NCI-H2029 (cell line): ENCODE results near the gene NUDCD2.

Experiments used
- DNase-seq: peaks from one replicate; lab custom pipeline; 2025; lab: John Stamatoyannopoulos, UW

NUDCD2 gene

DNA sequence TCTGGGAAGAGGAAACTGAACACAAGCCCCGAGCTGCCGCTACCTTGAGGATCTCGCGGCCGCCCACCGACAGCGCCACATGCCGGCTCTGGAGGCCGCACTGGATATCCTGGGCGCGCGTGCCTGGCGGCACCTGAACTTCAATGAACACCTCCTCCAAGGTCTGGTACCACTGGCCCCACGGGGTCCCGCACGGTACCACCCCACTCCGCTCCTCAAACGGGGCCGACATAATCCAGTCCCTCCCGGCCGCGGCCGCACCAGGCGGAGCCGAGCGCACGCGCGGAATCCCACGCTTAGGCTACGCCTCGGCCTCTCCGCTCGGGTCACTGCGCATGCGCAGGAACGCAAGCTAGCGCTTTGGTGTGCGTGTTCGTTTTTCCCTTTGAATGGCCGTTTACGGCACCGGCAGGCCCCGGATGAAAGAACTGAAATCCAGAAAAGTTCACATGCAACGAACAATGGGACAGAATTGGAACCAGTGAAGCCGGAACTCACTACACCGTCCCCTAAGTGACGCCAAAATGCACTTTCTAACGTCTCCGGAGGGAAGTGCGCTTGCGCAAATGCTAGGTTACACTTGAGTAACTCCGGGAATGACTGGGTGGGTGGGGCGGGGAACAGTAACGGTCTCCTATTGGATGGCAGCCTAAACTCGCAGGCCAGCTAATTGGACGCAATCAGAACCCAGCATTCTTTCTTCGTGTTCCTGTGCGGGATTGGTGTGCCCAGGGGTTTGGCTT is at the start of gene NUDCD2:
TSS of gene NUDCD2 (minus strand) at position 284 of the 743 bp plus-strand sequence. CDS start at position 232, 52 bp downstream.
- peak; percentile 98 for DNase-seq

DNA sequence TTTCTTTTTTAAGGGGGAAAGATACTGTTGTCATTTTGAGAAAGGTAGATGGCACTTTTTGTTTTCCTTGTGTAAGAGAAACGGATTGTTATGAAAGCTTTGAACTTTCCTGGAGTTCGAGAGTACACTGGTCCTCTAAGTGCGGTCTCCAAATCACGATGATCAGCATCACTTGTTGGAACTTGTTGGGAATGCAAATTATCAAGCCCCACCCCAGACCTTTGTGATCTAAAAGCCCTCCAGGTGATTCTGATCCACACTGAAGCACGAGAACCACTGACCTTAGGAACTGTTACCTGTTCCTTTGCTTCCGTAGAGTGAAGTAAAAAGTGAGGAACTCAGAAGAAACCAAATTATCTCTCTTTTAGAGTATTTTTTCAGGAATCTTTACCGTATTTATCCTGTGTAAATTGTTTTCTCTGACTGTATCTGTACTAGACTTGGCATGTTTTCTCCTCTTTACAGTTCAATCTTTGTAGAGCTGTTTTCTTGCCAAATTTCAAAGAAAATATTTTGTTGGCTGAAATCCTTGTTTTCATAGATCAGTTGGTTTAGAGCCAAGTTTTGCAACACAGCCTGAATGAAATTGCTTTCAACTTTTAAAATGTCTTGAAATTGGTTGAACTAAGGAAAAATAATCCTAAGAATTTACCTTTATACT is 49.5 kb upstream of the NUDCD2 start:
- no peak for DNase-seq

DNA sequence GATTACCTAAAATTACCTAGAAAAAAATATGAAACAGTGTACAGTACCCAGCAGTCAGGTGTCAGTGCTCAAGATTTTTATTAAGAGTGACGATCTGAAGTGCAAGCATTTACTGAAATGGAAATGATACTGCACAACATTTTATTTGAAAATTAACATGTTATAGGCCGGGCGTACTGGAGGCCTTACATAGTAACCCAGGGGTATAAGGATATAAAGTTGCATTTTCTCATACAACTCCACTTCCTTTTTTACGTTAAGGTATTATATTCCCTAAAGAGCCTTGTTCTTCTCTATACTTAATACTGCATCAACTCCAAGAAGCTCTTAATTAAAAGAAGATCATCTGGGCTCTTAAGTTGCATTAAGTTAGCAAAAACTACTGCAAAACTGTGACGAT is 48.9 kb upstream of the NUDCD2 start:
- no peak for DNase-seq

DNA sequence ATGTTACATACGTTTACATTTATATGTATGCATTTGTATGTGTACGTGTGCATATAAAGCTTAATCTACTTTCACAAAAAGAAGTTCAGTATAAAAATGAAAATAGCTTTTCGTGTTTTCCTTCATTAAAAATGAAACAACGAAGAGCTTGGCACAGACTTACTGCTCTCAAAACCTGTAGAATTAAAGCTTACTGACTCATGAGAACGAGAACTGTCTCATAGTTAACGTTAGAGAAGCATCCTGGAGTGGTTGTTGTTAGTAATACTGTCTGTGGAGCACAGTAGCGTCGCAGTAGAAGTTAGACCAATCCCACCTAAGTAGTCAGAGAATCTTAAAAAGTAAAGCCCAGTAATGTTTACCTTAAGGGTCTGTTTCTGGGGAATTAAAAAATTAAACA is 46.8 kb upstream of the NUDCD2 start:
- no peak for DNase-seq

DNA sequence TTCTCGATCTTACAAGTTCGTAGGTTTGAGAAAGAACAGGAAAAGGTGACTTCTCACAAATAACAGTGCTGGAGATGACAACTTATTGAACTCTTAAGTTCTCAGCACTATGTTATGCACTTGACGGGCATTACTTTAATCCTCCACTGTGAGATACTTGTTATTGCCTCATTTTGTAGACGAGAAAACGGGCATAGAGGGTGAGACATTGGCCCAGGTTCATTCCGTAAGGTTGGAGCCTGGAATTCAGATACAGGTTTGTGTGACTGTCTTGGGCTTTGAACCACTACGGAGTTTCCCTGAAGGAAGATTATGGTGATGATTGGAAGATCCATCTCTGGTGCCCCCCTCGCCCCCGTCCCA is 46.2 kb upstream of the NUDCD2 start:
- no peak for DNase-seq

DNA sequence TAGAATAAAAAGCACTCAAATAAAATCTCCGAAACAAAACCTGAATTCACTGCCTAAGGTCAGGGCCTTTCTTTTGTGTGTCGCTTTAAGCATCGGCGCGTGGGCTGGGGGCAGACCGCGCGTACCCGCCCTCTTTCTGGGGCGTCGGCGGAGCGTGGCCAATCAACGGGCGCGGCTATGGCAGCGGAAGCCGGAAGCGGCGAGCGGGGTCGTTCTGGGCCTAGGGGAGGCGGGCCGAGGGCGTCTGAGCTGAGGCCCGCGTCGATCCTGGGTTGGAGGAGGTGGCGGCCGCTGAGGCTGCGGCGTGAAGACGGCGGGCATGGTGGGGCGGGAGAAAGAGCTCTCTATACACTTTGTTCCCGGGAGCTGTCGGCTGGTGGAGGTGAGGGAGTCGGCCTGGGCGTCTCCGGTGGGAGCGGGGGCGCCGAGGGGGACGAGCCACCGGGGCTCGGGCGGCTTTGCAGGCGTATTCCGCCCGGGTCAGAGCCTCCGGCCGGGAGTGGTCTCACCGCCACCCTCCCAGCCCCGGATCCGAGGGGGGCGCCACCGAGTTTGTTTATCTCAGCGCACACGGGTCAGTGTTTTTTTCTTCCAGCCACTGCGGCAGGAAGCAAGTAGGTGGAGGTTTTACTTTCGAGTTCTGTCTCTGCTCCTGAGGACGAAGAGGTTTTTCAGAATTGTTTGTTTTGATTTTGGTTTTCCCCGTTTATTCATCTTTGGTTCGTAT is 45.6 kb upstream of the NUDCD2 start, which contains the start of gene MAT2B:
TSS of gene MAT2B (plus strand) at position 252 of the 727 bp plus-strand sequence. CDS start at position 320, 68 bp downstream.
- DNase-seq = peak; percentile 93

DNA sequence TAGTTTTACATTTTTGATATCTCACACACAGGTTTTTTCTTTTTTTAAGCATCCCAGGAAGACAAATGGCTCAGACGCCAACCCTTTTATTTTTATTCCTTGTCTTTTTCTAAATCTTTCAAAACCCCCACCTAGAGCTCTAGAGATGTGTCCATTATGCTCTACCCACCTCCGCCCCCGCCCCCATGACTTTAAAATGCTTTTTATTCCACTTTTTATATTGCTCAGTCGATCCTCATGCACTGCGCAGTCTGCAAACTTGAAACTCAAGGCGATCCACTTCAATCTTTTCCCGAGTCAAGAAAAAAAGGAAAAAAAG is 45.1 kb upstream of the NUDCD2 start:
- no peak for DNase-seq

DNA sequence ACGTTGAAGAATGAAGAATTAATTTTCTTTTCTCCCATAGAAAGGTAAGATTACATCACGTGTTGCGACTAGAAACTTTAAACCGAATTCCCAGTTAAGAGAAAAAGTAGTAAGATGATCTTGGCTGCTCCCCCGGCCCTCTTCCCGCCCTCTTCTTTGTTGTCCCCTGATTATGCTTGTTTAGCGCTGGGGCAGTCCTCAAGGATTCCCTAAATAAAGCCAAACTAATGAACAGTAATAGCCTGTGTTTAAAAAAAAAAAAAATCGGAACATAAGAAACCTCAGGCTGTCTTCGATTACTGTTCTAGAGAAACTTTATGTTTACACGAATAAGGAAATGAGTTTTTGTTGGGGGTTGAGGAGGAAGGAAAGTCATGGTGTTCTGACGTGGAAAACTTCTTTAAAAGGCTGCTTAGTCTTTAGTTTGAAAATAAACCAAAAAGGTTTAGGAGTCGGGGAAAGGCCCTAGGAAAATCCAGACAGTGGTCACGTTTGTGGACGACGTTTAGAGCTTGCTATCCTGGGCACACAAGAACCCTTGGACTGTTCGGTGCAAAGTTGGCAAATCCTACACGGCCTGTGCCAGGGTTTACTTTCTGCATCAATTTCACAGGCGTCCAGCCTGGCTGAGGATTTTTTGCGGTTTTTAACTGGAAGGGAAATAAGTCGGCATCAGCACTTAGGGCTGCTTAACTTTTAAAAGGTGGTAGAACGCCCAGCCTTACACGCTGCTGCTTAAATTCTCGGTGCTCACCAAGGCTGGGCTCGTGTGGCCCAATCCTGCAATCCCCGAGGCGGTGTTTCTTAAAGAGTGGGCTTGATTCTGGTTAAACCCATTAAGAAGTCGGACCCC is 44.4 kb upstream of the NUDCD2 start:
- DNase-seq = no peak

GRCh38 chr5:163503106-163504078 is 43.5 kb upstream of the NUDCD2 start:
- no peak for DNase-seq

- DNase-seq = no peak
These were observed 42.6 kb upstream of the NUDCD2 start for GRCh38 chr5:163502521-163502920.

GRCh38 chr5:163498886-163499285 is 39.0 kb upstream of the NUDCD2 start:
- DNase-seq = no peak

GRCh38 chr5:163497315-163497714 is 37.4 kb upstream of the NUDCD2 start:
- DNase-seq = no peak

- DNase-seq = no peak
These were observed 36.4 kb upstream of the NUDCD2 start for GRCh38 chr5:163496286-163496685.

- no peak for DNase-seq
These were observed 29.8 kb upstream of the NUDCD2 start for GRCh38 chr5:163489745-163490075.

GRCh38 chr5:163489055-163489744 is 29.3 kb upstream of the NUDCD2 start:
- no peak for DNase-seq

DNA sequence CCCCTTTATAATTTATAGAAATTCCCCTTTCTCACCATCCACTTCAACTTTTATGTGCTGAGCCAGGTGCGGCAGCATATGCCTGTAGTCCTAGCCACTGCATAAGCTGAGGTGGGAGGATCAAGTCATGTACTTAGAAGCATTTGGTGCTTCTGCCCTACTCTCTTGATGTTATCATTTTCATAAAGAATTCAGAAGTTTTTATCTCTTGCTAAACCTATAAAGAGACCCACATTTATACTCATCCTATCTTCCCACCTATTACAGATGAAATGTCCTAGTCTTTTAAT is 19.0 kb upstream of the NUDCD2 start:
- DNase-seq = no peak

GRCh38 chr5:163478126-163478981 is 18.5 kb upstream of the NUDCD2 start:
- DNase-seq = no peak

GRCh38 chr5:163475411-163475810 is 15.5 kb upstream of the NUDCD2 start:
- no peak for DNase-seq

DNA sequence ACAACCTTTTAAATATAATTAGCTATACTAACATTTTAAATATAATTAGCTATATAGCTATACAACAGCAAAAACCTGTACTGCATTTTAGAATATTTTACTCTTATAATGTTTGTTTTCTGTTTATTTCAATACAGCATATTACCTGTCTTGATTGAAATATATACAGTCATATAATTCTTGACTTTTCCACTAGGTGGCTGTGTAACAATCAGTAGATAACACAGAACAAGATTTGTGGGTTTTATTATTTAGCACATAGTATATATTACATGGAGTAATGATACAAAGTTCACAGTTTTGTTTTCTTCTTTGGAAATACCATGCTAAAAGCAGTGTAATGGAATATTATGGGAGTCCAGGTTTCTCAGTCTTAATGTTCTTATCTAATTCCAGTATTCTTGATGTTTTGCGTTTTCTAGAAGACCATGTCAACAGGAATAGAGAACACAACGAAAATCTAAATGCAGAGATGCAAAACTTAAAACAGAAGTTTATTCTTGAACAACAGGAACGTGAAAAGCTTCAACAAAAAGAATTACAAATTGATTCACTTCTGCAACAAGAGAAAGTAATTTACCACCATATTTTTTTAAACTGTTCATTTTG is 13.8 kb upstream of the NUDCD2 start:
- no peak for DNase-seq
